ENCODE data around the gene SLC7A9. TPM values are rescaled to one million over a fixed set of nuclear protein-coding genes. Genes with fewer than 3 reads are reported as not detected.
"Not testable (repeated sequence)": the region's sequence is repeated elsewhere in the genome, so short reads cannot be mapped to it uniquely, and the experiment has no call there.

SLC7A9 gene
- total RNA-seq, 1 donor from 2014 or later, result 0.46 TPM

DNA sequence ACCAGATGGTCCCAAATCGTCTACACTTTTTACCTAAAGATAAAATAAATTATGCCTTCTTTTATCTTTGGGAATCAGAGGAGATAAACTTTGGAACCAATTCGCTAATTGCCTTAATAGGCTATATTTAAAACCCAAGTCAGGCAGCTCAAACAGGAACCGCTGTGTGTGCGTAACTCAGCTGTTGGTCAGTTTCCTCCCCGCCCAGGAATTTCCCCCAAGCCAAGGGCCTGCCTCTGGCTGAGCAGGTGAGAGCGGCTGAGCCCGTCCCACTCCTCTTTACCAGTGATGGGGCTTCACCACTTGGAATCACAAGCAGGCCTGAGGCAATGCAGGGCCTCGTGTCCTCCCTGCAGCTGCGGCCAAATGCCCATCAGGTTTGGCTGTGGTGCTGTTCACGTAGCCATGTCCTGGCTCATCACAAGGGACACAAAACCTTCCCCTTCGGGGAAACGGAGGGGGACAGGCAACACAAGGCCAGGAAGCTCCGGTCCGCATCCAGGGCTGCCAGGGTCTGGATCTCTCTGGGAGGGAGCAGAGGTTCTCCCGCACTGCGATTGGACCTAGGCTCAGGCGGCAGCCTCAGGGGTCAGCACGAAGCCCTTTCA, 503 bp upstream of the SLC7A9 start:
- H3K27ac Mint-ChIP-seq (ENCODE audit: unreplicated experiment), result no peak overlapping the region
- H3K9me3 Mint-ChIP-seq (ENCODE audit: unreplicated experiment), result no peaks in the 10 kb centered on the region
- no peaks in the 10 kb centered on the region for H3K36me3 Mint-ChIP-seq (ENCODE audit: low read depth, unreplicated experiment)
- DNase-seq (ENCODE audit: low spot score), result no peak
- peaks cover 1% of the 10 kb centered on the region for H3K27me3 Mint-ChIP-seq (ENCODE audit: unreplicated experiment)
- TF ChIP-seq, protein P1, sequence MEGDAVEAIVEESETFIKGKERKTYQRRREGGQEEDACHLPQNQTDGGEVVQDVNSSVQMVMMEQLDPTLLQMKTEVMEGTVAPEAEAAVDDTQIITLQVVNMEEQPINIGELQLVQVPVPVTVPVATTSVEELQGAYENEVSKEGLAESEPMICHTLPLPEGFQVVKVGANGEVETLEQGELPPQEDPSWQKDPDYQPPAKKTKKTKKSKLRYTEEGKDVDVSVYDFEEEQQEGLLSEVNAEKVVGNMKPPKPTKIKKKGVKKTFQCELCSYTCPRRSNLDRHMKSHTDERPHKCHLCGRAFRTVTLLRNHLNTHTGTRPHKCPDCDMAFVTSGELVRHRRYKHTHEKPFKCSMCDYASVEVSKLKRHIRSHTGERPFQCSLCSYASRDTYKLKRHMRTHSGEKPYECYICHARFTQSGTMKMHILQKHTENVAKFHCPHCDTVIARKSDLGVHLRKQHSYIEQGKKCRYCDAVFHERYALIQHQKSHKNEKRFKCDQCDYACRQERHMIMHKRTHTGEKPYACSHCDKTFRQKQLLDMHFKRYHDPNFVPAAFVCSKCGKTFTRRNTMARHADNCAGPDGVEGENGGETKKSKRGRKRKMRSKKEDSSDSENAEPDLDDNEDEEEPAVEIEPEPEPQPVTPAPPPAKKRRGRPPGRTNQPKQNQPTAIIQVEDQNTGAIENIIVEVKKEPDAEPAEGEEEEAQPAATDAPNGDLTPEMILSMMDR (IDR thresholded peaks at IDR 0.05; ENCODE audit: unreplicated experiment), result no peak
- no peaks in the 10 kb centered on the region for H3K4me1 Mint-ChIP-seq (ENCODE audit: unreplicated experiment)
- H3K4me3 Mint-ChIP-seq (ENCODE audit: unreplicated experiment), result no peak overlapping the region

DNA sequence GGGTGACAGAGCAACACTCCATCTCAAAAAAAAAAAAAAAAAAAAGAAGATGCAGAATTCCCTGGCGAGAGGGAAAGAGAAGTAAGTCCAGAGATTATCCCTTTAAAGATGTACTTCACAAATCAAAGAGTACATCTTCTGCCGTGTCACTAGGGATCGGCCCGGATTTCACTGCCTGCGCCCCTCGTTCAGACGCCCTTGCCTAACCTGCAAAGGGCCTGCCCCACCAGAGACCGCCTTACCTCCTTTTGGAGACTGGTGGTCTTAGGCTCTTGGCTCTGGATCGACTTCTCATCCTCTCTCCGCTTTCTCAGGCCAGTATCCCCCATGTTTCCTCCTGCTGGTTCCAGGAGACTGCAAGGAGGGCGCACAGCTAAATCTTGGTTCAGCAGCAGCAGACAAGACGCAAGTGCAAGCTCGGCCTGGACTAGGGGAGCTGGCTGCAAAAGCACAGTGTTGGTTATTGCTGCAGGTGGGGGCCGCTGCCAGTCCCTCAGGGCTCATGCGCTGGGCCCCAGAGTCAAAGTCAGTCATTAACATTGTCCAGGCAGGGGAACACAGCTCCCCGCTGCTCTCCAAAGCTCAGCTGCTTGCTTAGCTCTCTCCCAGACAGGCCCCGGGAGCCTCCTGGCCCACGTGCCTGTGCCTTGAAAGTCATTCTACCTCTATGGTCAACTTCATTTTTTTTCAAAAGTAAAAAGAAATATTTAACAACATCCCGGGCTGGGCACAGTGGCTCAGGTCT, 1.2 kb downstream of the SLC7A9 start:
- no peaks in the 10 kb centered on the region for H3K36me3 Mint-ChIP-seq (ENCODE audit: low read depth, unreplicated experiment)
- no peak overlapping the region for H3K4me3 Mint-ChIP-seq (ENCODE audit: unreplicated experiment)
- H3K9me3 Mint-ChIP-seq (ENCODE audit: unreplicated experiment), result no peaks in the 10 kb centered on the region
- TF ChIP-seq, protein P1 (IDR thresholded peaks at IDR 0.05; ENCODE audit: unreplicated experiment), result no peak
- H3K27me3 Mint-ChIP-seq (ENCODE audit: unreplicated experiment), result peaks cover 1% of the 10 kb centered on the region
- H3K4me1 Mint-ChIP-seq (ENCODE audit: unreplicated experiment), result no peaks in the 10 kb centered on the region
- DNase-seq (ENCODE audit: low spot score), result no peak
- no peak overlapping the region for H3K27ac Mint-ChIP-seq (ENCODE audit: unreplicated experiment)

- H3K4me1 Mint-ChIP-seq (ENCODE audit: unreplicated experiment); H3K27ac Mint-ChIP-seq (ENCODE audit: unreplicated experiment); H3K36me3 Mint-ChIP-seq (ENCODE audit: low read depth, unreplicated experiment); H3K9me3 Mint-ChIP-seq (ENCODE audit: unreplicated experiment); H3K27me3 Mint-ChIP-seq (ENCODE audit: unreplicated experiment); DNase-seq (ENCODE audit: low spot score); H3K4me3 Mint-ChIP-seq (ENCODE audit: unreplicated experiment): not testable (repeated sequence)
Observed at GRCh38 chr19:32867436-32867835, 2.1 kb downstream of the SLC7A9 start.

DNA sequence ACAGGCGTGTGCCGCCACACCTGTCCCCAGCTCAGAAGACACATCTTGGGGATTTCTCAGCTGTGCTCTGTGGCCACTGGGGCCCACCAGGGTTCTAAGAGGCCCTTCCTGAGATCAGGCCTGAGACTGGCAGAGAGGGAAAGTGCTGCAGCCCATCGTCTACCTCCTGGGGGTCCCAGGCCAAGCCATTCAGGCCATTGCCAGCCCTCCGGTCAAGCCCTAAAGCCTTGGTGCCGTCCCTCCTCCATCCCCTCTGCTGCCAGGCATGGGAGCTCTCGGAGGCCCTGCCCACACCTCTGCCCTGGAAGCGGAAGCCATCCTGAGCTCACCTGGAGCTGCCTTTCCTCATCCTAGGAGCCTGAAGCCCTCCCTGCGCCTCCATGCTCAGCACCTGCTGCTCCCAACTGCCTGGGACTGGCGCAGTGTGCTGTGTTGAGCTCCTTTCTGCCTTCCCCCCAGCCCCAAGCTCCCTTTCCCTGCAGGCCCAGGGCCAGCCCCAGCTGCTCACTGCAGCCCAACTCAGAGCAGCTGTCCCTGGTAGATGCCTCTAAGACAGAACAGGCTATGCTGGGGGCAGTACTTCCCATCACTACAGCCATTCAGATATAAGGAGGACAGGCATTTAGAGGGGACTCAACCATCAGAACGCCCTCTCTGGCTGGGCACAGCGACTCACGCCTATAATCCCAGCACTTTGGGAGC, 2.9 kb downstream of the SLC7A9 start:
- Mint-ChIP-seq H3K4me1 (ENCODE audit: unreplicated experiment) (no peaks in the 10 kb centered on the region), H3K9me3 (ENCODE audit: unreplicated experiment) (no peaks in the 10 kb centered on the region), H3K27ac (ENCODE audit: unreplicated experiment) (no peak overlapping the region), H3K36me3 (ENCODE audit: low read depth, unreplicated experiment) (no peaks in the 10 kb centered on the region), H3K27me3 (ENCODE audit: unreplicated experiment) (peaks cover 1% of the 10 kb centered on the region), H3K4me3 (ENCODE audit: unreplicated experiment) (no peak overlapping the region)
- TF ChIP-seq, protein P1 (IDR thresholded peaks at IDR 0.05; ENCODE audit: unreplicated experiment), result no peak
- DNase-seq (ENCODE audit: low spot score), result no peak

GRCh38 chr19:32866061-32866460, 3.5 kb downstream of the SLC7A9 start:
- no peak overlapping the region for H3K4me3 Mint-ChIP-seq (ENCODE audit: unreplicated experiment)
- no peaks in the 10 kb centered on the region for H3K9me3 Mint-ChIP-seq (ENCODE audit: unreplicated experiment)
- no peaks in the 10 kb centered on the region for H3K4me1 Mint-ChIP-seq (ENCODE audit: unreplicated experiment)
- peaks cover 1% of the 10 kb centered on the region for H3K27me3 Mint-ChIP-seq (ENCODE audit: unreplicated experiment)
- no peaks in the 10 kb centered on the region for H3K36me3 Mint-ChIP-seq (ENCODE audit: low read depth, unreplicated experiment)
- no peak overlapping the region for H3K27ac Mint-ChIP-seq (ENCODE audit: unreplicated experiment)
- no peak for DNase-seq (ENCODE audit: low spot score)
- TF ChIP-seq, protein P1 (IDR thresholded peaks at IDR 0.05; ENCODE audit: unreplicated experiment), result no peak

Data from endothelial cell (in vitro differentiated cells).